Measurements from ENCODE around the gene AP4M1. TPM values are rescaled to one million over a fixed set of nuclear protein-coding genes. Genes with fewer than 3 reads are reported as not detected.

Gene AP4M1
- total and polyA plus RNA-seq, 10 of the 15 experiments (the other 5 are each of a cell fraction or from before 2014, with no cell fraction given), result 0.77 to 16.1 (median 13.0) TPM

DNA sequence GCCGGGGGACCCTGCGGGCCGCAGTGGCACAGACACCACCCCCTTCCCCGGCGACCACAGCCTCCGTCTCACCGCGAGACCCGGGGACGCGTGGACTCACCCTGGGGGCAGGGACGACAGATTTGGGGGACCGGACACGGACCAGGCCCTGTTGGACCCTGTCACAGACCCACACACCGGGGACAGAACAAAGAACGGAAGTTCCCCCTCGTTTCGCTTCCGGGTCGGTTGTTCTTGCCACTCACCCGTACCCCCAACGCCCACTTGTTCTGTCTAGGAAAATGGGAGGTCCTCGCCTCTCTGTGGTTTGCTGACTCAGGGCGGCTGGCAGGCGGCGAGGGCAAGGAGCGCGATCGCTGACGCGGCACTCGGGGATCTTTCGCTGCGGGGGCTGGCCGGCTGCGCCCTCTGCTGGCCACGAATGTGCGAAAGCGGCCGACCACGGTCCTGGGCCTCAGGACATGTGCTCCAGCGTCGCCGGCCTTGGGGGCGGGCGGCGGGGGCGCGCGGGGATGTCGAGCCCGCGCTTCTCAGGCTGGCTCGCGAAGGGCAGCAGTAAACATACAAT lies 19.8 kb upstream of the AP4M1 start, which contains the start of gene ZNF3 (continued):
- 0 out of 2 replicates have a peak, but pooled peaks have one; percentile 11 for TF ChIP-seq BCL11A (IDR thresholded peaks at IDR 0.05; ENCODE audit: low read depth, low read length)
- TF ChIP-seq RAD21 (IDR thresholded peaks at IDR 0.05; ENCODE audit: insufficient read depth, low read depth, low read length), result peak; percentile 66
- TF ChIP-seq MEF2A (IDR thresholded peaks at IDR 0.05; ENCODE audit: insufficient read depth, low read depth, low read length), result peak; percentile 75
- TF ChIP-seq, protein P1, sequence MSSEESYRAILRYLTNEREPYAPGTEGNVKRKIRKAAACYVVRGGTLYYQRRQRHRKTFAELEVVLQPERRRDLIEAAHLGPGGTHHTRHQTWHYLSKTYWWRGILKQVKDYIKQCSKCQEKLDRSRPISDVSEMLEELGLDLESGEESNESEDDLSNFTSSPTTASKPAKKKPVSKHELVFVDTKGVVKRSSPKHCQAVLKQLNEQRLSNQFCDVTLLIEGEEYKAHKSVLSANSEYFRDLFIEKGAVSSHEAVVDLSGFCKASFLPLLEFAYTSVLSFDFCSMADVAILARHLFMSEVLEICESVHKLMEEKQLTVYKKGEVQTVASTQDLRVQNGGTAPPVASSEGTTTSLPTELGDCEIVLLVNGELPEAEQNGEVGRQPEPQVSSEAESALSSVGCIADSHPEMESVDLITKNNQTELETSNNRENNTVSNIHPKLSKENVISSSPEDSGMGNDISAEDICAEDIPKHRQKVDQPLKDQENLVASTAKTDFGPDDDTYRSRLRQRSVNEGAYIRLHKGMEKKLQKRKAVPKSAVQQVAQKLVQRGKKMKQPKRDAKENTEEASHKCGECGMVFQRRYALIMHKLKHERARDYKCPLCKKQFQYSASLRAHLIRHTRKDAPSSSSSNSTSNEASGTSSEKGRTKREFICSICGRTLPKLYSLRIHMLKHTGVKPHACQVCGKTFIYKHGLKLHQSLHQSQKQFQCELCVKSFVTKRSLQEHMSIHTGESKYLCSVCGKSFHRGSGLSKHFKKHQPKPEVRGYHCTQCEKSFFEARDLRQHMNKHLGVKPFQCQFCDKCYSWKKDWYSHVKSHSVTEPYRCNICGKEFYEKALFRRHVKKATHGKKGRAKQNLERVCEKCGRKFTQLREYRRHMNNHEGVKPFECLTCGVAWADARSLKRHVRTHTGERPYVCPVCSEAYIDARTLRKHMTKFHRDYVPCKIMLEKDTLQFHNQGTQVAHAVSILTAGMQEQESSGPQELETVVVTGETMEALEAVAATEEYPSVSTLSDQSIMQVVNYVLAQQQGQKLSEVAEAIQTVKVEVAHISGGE (CRISPR knock-in tag; IDR thresholded peaks at IDR 0.05), result peak; percentile 74
- no peak for TF ChIP-seq ATF7 (IDR thresholded peaks at IDR 0.05; ENCODE audit: low read depth)
- TF ChIP-seq, protein P2, sequence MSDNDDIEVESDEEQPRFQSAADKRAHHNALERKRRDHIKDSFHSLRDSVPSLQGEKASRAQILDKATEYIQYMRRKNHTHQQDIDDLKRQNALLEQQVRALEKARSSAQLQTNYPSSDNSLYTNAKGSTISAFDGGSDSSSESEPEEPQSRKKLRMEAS (IDR thresholded peaks at IDR 0.05; ENCODE audit: low read depth, low read length), result peak; percentile 94
- TF ChIP-seq SUPT20H (IDR thresholded peaks at IDR 0.05; ENCODE audit: borderline replicate concordance, control insufficient read depth, low read depth, low read length), result no peak
- TF ChIP-seq WRNIP1 (IDR thresholded peaks at IDR 0.05; ENCODE audit: borderline replicate concordance, low read depth, low read length), result no peak
- peak; percentile 87 for TF ChIP-seq SMARCA5 (IDR thresholded peaks at IDR 0.05)
- TF ChIP-seq, protein P3, sequence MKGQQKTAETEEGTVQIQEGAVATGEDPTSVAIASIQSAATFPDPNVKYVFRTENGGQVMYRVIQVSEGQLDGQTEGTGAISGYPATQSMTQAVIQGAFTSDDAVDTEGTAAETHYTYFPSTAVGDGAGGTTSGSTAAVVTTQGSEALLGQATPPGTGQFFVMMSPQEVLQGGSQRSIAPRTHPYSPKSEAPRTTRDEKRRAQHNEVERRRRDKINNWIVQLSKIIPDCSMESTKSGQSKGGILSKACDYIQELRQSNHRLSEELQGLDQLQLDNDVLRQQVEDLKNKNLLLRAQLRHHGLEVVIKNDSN (IDR thresholded peaks at IDR 0.05; ENCODE audit: borderline replicate concordance, extremely low read length, insufficient read depth, low read depth, low read length), result no peak
- peak; percentile 99 for TF ChIP-seq NR2C1 (IDR thresholded peaks at IDR 0.05)
- peak; percentile 95 for TF ChIP-seq POLR2AphosphoS5 (IDR thresholded peaks at IDR 0.05; ENCODE audit: low read length)
- peak; percentile 63 for TF ChIP-seq CBFB (IDR thresholded peaks at IDR 0.05; ENCODE audit: low read depth)
- no peak for TF ChIP-seq SUZ12 (IDR thresholded peaks at IDR 0.05; ENCODE audit: unreplicated experiment)
- peak; percentile 96 for TF ChIP-seq POLR2A (IDR thresholded peaks at IDR 0.05; ENCODE audit: low read depth, low read length)
- TF ChIP-seq, protein P4, sequence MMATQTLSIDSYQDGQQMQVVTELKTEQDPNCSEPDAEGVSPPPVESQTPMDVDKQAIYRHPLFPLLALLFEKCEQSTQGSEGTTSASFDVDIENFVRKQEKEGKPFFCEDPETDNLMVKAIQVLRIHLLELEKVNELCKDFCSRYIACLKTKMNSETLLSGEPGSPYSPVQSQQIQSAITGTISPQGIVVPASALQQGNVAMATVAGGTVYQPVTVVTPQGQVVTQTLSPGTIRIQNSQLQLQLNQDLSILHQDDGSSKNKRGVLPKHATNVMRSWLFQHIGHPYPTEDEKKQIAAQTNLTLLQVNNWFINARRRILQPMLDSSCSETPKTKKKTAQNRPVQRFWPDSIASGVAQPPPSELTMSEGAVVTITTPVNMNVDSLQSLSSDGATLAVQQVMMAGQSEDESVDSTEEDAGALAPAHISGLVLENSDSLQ (IDR thresholded peaks at IDR 0.05), result peak; percentile 95
- no peak for TF ChIP-seq EZH2 (IDR thresholded peaks at IDR 0.05; ENCODE audit: borderline replicate concordance, control insufficient read depth, low read depth, low read length)
- TF ChIP-seq IKZF2 (IDR thresholded peaks at IDR 0.05), result no peak
- TF ChIP-seq RELA (IDR thresholded peaks at IDR 0.05; ENCODE audit: borderline replicate concordance, partially characterized antibody), result peak; percentile 88
- peak; percentile 4; the same call in 1 of the 2 replicates for TF ChIP-seq SPI1 (IDR thresholded peaks at IDR 0.05; ENCODE audit: borderline replicate concordance, insufficient read depth, low read depth, low read length)
- TF ChIP-seq, protein P5, sequence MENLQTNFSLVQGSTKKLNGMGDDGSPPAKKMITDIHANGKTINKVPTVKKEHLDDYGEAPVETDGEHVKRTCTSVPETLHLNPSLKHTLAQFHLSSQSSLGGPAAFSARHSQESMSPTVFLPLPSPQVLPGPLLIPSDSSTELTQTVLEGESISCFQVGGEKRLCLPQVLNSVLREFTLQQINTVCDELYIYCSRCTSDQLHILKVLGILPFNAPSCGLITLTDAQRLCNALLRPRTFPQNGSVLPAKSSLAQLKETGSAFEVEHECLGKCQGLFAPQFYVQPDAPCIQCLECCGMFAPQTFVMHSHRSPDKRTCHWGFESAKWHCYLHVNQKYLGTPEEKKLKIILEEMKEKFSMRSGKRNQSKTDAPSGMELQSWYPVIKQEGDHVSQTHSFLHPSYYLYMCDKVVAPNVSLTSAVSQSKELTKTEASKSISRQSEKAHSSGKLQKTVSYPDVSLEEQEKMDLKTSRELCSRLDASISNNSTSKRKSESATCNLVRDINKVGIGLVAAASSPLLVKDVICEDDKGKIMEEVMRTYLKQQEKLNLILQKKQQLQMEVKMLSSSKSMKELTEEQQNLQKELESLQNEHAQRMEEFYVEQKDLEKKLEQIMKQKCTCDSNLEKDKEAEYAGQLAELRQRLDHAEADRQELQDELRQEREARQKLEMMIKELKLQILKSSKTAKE (IDR thresholded peaks at IDR 0.05; ENCODE audit: low read depth, poor library complexity, severe bottlenecking), result no peak
